ENCODE results near the gene MYO16.

Gene MYO16

DNA sequence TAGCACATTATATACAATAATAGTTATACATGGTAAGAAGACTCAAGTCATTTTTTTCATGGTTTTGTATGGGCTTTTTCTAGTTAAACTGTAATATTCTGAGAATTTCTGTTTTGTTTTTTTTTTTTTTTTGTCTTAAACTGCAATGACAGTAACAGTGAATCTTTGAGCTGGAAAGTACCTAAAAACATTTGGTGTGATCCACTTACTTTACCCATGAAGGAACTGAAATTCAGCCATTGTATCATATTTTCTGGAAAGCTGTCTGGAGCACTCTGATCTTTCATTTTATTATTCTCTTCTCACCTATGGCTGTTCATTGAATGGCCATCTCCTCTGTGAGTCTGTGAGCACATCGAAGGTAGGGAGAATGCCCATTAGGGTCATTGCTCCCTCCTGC, 37.8 kb downstream of the MYO16 start:
- DNase-seq, result no peak

DNA sequence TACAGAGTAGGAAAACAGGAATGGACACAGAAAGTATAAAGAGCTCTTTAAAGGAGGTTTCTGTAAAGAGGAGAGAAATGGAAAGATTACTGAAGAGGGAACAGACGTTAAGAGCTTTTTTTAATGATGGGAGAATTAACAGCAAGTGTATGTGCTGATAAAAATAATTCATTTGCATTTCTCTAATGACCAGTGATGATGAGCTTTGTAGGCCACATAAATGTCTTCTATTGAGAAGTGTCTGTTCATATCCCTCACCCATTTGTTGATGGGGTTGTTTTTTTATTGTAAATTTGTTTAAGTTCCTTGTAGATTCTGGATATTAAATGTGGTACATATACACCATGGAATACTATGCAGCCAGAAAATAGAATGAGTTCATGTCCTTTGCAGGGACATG, 40.0 kb downstream of the MYO16 start:
- no peak for DNase-seq

DNA sequence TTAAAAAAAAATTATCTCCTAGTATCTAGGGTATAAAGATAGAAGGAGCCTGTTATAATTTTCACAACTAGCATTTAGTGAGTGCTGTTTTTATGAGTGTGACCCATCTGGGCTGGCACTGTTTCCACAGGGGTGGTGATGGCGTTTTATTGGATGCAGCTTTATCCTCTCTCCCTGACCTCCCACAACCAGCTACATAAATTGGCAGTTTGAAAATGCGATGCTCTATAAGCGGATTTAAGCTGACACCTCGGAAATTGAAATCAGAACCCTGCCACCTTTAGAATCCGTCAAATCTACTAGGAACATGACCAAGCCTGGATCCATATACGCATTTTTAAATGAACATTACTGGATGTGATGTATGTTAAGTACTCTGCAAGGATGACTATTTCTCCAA, 44.9 kb downstream of the MYO16 start:
- no peak for DNase-seq

DNA sequence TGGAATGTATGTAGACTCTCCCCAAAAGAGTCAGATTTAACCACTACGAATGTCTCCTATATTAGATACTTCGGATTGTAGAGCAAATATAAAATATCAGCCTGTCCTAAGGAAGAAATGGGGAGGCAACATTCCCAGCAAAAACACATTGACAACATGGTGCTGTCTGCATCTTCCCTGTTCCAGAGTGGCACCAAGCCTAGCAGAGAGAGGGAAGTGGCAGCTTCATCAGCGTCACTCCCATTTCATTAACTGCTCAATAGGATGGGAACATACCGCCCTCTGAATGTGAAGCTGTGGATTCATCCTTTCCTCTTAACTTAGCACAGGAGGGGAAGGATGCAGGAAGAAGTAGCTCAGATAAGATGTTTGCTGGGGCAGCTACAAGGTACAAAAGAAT, 45.4 kb downstream of the MYO16 start:
- DNase-seq, result no peak

DNA sequence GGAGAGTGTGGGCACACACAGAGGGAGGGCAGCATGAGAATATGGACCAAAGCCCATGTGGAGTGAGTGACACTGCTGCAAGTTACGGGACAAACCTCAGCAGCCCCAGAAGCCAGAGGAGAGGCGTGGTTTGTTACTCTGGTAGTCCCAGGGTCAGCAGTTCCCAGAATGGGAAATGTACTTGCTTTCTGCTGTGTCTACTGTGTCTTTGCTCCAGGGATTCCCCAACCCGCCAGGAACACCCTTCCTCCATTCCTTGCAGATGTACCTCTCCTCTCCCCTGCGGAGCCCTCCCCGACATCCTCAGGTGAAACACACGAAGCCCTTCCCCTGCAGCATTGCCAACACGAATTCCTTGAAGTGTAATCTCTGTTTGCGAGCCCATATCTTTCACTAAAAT, 47.2 kb downstream of the MYO16 start:
- DNase-seq, result no peak

DNA sequence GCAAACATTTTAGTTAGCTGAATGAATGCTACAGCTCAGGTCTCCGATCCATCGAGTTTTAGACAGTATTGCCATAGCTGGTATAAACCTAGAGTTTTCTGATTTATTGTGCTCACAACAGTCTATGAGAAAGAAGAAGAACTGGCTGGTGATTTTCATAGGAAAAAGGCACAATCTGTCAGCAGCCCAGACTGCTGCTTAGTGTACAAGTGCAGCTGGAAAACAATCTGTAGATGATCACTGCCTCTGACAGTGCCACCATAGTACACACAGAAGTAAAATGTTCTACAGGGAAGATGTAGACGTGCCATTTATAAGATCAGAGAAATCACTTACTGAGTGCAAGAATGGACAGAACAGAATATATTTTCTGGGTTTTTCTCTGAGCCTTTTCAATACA, 48.4 kb downstream of the MYO16 start:
- no peak for DNase-seq

DNA sequence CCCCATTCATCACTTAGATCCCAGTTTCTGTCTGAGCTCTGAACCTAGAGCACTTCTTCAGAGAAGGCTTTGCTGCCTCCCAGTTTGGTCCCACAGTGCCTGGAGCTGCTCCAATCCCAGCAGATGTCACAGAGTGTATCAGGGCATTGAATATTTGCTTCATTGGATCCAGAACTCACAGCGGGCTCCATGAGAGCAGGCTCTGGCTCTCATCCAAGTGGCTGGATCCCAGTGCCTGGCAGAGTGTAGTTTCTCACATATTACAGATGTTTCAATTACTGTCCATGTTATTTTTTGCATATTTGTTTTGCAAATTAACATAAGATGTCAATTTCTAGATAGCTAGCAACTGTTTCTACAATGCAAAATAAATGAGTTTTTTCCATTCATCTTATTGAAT, 50.6 kb downstream of the MYO16 start:
- DNase-seq, result no peak

DNA sequence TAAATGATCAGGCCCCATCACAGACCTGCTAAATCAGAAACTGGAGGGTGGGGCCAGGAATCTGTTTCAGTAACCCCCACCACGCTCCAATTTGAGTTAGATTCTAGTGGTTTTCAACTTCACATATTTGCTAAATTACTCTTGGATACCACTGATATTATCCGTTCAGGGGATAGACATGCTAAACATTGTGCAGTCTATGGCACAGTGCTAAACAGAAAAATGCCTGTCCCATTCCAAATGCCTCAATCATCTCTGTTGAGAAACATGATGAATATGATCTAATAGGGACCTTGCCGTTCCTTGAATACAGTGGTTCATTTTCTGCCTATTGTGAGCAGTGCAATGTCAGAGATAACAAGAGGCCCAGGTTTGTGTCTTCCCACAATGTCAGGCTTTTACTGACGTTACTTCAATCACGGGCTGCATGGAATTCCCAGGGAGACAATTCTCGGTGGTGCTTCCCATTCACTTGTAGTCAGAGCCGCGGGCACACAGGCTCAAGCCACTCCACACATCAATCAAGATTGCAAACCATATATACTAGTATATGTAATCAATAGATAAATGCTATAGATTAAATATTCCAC, 52.7 kb downstream of the MYO16 start:
- DNase-seq, result no peak

DNA sequence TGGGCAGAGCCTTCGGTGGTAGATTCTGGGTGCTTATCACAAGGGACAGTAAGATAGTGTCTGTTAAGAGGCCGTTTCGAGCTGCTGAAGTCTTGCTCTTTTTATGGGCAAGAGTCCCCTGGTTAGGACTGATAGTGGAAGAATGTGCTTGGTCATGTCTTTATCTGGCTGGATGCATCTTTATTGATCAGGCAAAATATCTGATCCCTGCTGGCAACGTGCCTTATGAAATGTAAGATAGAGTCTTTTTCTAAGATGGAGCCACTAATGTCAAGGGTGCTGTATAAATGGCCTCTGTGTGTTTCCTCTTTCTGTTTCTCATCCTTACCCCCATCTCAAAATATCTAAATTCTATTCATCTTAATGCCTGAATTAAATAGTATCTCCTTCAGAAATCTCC, 53.3 kb downstream of the MYO16 start:
- DNase-seq, result no peak

DNA sequence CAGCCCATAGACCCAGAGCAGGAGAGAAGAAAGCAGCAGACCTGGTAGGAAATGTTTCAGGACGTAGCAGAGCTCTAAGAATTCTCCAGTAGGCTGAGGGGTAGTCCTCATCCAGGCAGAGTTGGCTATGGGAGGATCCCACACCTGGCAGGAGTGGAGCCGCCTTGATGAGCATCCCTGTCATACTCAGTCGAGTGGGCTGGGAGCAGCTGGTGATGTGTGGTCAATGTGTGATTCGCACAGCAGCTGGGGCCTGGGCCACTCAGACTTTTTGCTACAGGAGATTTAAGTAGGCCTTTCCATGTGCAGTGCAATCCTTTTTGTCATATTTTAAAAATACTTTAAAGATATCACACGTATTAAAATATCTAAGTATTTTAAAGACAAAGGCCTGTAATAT, 56.6 kb downstream of the MYO16 start:
- no peak for DNase-seq

DNA sequence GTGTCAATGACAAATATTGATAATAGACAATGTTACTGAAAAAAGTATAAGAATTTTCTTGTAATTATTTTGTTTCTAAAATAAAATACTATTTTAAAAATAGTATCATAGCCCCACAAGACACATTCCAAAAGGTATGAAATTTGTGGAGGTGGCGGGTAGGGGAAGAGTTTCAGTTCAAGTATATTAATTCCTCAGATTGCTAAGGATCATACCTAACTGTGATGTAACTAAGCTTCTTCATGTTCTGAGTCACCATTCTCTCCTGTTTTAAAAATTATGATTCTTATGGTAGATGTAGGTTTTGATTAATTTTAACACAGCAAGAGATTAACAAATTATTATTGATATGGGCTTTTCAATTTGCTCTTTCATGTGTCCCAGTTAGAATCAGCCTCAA, 61.3 kb downstream of the MYO16 start:
- no peak for DNase-seq

DNA sequence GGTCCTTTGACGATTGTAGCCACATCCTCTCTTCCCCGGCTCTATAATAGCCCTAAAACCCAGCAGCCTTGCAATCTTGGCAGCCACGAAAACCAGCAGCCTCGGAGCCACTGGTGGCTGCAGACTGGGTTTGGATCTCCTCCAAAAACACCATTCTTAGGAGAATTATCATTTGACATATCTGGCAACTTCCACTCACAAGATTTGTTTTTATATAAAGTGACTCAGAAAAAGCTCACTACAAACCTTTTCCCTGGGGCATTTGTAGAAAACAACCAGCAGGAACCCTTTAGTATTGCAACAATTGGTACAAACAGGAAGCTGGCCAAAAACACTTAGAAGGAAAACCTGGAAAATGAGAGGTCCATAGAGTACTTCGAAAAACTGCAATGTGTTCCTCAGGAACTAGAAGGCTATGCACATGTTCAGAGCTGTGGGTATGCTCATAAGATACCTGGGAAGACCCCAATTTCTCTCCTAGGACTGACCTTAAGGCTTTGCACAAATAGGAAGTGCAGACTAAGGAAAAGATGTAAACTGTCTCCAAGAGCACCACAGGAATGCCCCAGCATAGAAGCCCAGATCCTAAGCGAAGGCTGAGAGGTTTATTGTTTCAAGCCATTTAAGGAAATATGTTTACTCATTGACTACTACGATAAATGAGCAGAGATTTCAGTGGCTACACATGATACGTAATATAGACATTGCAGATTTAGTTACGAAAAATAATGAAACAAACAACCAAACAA, 71.2 kb downstream of the MYO16 start:
- no peak for DNase-seq

DNA sequence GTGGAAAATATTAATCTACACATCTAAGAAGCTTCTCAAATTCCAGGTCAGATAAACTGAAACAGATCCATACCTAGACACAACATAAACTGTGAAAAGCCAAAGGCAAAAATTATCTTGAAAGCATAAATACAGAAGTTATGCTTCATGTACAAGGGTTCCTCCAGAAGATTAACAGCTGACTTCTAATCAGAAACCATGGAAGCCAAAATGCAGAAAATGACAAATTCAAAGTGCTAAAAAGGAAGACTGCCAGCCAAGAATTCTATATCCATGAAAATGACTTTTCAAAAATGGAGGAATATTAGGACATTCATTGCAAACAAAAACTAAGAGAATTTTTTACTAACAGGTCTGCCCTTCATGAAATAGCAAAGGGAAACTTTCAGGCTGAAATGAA, 72.8 kb downstream of the MYO16 start:
- no peak for DNase-seq

DNA sequence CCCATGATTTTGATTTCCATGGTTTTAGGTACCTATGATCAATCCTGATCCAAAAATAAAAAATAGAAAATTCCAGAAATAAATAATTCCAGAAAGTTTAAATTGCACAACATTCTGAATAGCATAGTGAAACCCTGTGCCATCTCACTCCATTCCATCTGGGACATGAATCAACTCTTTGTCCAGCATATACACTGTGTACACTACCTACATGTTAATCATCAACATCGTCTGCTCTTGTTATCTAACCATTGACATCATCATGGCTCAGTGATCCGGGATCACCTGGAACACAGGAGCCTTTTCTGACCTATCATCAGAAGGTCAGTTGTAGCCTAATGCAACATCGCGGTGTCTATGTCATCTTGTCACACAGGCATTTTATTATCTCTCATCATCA, 75.6 kb downstream of the MYO16 start:
- DNase-seq, result no peak

DNA sequence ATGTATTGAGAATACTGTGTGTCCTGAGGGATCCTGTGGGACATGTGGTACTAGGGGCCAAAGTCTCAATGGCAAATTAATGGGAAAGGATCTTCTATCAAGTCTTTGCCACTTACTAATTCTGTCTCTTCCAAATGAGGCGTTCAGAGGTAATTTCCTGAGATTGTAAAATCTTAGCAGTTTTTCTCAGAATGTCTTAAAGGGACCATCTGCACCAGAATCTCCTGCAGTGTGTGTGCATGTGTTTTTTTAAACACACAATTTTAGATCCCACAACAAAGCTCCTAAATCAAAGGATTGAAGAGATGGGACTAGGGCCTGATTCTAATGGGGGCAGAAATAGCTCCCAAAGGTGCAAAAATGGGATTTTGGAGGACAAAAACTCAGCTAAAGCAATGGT, 78.2 kb downstream of the MYO16 start:
- no peak for DNase-seq

DNA sequence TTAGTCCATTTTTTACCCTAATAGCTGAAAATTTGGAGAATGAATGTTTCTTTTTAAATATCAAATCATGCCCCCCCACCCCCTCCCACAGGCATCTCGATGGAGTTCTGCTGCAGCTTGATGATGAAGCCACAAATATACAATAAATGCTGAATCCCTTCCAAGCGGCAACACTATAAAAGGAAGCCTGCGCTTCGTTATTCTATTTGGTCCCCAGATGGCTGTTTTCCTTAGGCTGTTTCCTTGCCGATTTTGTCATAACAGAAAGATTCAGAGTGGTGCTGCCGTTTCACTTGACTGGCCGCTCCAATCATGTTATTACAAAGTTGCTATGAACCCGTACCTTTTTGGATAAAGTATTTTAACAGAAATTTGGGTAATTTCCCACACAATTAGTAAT, 79.5 kb downstream of the MYO16 start:
- no peak for DNase-seq

DNA sequence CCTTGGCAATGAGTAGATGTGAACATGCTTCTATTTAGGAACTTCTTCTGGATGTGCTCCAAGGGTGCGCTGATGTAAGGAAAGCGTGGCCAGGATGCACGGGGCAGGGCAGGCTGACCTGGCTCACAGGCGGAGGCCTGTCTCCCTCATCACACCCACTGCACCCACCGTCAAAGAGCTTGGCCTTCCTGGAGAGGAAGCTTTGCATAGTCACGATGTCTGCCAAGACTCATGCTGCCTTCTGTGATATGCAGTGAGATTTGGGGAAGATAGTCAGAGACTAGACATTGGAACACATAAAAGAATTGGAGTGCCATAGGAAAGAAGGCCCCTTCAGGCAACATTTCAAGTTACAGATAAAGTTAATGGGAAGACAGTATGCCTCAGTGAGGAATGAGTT, 82.0 kb downstream of the MYO16 start:
- DNase-seq, result no peak

DNA sequence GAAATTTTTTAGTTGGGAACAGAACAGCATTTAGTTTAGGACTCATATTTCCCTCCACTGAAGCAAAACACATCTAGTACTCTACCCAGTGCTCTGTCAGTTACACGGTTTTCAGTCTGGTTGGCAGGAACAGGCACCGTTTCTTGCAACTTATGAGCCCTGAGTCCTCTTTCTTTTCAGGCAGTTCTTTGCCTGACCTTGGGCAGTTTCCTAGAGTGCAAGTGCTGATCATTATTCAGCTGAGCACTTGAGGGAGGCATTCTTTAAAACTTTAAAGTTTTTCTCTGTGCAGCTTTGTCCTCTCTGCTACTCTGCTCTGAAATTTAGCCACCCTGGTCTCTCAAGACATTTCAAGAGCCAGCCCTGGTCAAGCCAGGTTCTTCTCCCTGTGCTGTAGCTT, 96.1 kb downstream of the MYO16 start:
- DNase-seq, result no peak

DNA sequence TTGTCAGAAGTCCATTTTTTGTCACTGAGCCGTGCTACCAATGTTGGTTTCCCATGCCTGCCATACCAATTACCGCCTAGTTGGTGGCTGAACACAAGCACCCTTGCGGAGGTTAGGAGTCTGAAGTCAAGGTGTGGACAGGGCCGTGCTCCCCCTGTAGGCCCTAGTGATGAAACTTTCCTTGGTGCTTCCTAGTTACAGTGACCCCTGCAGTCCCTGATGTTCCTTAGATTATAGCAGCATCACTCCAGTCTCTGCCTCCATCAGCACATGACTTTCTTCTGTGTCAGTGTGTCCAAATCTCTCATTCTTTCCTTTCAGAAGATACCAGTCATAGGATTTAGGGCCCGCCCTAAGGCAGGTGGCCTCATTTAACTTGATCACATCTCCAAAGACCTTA, 99.0 kb downstream of the MYO16 start:
- DNase-seq, result peak; percentile 87

DNA sequence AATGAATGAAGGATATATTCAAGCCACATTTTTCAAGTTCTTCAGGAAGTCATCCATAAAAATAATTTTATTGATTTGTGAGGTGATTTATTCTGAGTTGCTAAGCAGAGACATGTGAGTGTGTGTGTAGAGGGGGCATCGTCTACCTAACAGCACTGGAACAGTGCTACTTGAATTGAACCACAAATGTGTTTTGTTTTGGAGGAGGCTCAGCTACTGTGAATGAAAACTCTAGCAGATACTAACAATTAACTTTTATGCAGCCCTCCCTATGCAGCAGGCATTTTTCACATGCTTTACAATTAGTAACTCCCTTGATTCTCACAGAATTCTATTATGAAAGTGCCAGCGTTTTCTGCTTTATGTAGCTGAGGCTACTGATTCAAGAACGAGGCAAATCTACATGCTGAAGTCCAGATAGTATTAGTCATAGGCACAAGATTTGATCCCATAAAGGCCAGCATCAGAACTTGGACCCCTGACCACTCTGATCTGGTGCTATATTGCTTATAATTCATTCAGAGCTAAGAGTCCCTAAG, 103.7 kb downstream of the MYO16 start:
- DNase-seq, result no peak

DNA sequence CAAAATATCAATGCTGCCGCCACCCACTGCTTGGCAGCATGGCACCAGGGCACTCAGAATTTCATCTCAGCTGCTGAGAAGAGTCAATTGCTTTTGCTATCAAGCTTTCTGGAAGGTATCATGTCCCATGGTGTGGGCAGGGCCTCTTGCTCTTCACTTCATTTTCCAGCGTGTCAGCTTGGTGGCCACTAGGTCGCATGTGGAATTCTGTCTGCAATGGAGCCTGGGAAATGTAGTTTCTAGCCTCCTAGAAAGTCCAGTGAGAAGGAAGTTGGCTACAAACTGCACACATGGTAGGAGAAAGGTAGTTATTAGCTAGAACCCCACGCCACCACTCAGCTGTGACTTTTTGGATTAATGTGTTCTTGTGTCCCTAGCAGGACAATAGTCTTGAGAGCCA, 105.3 kb downstream of the MYO16 start:
- DNase-seq, result peak; percentile 56

DNA sequence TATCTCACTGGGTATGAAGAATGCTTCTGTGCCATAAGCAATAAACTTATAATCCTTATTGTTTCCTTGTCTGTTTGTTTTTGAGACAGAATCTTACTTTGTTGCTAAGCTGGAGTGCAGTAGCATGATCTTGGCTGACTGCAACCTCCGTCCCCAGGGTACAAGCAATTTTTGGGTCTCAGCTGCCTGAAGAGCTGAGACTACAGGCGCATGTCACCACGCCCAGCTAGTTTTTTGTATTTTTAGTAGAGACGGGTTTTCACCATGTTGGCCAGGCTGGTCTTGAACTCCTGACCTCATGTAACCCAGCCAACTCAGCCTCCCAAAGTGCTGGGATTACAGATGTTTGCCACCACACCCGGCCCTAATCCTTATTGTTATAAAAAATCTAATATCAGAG, 112.5 kb downstream of the MYO16 start:
- no peak for DNase-seq

DNA sequence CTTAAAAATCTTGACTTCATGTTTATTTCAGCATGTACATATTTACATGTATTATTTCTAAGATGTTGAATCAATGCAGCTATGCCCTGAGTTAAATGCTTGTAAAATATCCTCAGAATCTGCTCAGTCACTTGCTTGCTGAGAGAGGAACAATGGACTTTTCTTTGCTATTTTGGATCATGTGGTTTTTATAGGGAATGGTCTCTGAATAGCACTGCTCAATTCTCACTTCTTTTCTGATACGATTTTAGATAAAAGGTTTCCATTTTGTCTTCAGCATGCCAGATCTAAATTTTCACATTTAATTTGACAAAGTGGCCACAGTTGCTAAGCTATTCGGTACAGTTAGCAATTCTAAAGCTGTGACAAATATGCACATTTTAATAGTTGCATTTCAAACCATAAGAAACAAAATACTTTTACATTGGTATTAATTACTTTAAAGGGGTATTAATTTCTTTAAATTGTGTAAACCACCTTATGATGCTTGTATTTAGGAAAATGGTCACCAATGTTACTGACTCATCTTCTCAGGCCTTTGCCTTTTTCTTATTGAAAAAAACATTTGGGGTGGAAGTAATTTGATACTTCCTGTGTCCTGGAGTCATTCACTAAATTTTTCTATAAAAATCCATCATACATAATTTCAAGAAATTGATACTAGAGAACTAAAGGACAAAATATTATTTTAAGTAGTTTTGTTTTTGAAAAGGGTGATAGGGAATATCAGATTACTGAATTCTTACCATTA, 113.5 kb downstream of the MYO16 start:
- DNase-seq, result no peak

DNA sequence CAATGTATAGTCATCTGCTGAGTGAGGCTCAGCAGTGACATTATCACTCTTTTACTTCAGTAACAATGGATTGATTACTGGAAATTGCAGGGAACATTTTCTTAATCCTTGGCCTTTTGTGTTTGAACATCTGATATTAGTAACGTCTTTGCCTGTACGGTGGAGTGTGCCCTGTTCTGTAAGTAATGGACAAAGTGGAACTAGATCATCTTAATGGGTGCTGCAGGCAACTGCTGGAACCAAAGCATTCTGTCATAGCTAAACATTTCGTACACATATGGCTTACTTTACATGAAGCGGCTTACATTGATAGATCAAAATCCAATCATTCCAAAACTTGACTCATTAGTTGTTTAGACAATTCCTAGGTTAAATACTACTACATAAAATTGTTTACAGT, 114.1 kb downstream of the MYO16 start:
- no peak for DNase-seq

All from islet precursor cell (in vitro differentiated cells).